Superior temporal gyrus (tissue), 1 donor: ENCODE results near the gene ANKEF1.

Experiments used
- DNase-seq: peaks from one replicate; pipeline ENCODE4 v3.0.0-alpha.2; 2016; ENCODE audit errors: extremely low spot score

The ANKEF1 gene

DNA sequence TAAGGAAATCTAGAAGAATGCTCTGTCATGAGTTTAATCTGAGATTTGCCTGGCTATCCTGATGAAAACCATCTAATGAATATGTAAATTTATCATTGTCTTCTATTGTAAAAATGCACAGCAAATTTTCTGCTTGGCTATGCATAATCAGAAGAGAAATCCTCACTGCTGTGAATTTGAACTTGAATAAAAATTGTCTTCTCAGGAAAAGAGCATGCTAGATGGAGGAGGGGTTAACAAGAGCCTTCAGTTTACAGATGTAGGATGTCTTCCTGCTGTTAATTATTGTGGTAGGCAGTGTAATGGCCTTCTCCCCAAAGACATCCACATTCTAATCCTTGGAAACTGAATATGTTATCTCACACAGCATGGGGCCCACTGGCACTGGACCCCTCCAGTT, 45.8 kb downstream of the ANKEF1 start:
- no peak for DNase-seq

DNA sequence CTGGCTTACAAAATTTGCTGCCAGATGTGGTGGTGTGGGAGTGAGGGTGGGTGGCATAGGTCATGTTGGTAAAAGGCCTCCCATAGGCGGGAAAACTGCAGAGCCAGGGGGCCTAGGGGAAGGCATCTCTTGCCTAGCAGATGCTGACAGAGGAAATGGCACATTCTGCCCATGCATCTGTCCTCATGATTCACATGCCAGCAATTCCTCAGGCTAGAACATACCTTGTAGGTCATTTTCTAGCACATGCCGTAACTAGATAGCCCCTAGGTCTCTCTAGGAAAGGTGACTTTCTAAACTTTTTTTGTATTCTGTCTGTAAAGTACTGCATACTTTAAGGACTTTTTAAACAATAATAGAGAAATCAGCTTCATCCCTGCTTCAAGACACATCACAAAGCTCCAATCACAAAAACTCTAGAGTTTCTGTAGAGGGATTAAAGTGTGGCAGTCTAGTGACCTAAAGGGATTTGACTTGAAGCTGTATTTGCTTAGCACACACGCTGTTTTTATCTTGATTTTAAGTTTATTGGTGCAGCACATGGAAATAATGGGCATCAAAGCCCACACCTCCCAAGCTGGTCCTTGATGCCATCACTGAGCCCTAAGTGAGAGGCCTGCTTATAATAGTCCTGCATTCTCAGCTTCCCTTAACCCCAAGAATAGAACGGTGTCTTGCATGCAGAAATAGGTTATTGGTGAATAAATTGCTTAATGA, 55.2 kb downstream of the ANKEF1 start:
- DNase-seq, result no peak

DNA sequence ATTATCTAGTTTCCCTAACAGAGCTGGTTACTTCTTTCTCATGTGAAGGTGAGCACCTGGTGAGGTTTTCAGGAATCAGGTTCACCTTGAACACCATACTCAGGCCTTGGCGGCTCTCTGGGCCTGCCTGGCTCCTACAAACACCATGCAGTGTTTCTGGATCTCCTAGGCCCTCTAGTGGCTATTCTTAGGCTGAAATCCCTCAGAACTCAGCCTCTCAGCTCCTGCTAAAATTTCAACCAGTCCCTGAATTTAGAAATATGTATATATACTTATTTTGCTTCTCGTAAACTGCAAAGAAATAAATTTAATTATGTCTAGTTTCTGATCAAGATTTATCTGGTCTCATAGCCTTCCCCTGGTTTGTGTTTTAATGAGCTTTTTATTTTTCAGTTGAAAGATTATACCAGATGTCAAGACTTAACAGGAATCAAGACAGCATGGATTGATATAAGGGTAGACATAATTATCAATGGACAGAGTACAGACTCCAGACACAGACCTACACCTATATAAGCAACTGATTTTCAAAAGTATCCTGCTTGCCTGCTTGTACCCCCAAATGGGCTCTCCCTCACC, 55.9 kb downstream of the ANKEF1 start:
- DNase-seq, result peak; percentile 88

DNA sequence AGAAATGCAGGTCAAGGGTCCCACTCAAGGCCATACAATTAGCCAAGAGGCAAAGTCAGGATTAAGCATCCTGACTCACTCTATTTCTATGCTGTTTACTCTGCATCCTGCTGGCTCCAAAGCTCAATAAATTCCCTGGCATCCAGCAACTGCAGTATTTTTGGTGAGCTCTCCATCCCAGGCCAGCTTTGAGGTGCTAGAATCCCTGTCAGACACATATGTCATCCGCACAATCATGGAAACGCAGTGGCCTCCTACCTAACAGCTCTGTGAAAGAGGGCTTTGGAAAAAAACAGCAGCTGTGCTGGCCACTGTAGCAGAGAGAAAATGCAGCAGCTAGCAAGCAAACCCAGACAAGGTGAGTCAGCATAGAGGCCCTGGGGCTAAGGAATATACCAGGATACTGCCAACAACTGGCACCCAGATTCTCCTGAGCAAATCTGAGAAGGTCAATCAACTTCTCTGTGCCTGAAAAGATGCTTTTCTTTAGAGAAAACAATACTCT, 58.4 kb downstream of the ANKEF1 start:
- peak; percentile 71 for DNase-seq

DNA sequence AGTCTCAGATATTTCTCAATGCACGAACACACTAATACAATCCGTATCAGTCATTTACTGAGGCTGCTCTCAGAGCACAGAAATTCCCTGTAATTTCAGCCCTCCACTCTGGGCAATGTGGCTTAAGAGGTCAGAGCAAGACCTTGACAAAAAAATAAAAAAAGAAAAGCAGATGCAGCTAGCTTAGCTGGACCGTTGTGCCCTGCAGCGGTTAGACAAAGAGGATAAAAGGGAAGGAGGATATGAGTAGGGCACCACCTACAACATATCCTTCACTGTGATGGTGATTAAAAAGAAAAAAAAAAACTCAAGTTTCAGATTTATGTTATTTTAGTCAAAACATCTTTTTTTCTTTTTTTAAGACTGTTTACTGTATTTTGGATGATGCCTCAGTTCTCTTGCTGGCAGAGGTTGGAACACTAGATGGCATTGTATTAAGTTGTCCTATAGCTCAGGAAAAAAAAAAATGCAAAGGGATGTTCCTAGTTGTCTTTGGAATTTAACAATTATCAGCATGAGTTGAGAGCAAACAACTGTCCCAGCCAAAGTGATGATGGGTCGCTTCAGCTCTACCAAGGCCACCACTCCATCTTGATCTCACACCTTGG, 59.9 kb downstream of the ANKEF1 start:
- DNase-seq, result no peak

DNA sequence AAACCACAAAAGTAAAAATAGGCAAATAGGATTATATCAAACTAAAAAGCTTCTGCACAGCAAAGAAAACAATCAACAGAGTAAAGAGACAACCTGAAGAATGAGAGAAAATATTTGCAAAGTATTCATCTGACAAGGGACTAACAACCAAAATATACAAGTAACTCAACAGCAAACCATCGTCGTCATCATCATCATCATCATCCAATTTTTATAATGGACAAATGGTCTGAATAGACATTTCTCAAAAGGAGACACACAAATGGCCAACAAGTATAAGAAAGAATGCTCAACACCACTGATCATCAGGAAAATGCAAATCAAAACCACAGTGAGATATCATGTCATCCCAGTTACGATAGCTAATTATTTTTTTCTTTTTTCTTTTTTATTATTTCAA, 62.0 kb downstream of the ANKEF1 start:
- DNase-seq, result no peak

DNA sequence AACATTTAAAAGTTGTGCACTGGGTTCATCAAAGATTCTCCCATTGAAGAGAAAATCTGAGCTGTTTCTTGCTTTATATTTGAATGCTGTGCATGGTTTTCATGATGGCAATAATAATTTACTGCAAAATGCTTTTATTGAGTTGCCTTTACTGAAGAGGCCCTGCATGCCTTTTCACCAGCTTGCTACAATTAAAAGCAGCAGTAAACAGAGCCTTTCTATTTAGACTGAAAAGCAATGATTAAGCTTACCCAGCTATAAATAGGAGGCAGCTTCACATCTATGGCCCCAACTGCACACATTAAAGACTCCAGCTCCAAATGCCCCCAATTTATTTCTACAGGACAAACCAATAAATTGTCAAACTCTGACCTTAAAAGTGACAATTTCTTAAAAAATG, 70.3 kb downstream of the ANKEF1 start:
- no peak for DNase-seq
